GM12872 (cell line): ENCODE measurements around the gene FRAS1.

Source experiments
- TF ChIP-seq, protein P1 (sequence below): IDR thresholded peaks from 3 replicates; pipeline ENCODE4 v1.5.1; 2011; ENCODE audit warnings: low read depth, mild to moderate bottlenecking, low read length, moderate library complexity; ENCODE audit not compliant: insufficient read depth

Gene FRAS1

DNA sequence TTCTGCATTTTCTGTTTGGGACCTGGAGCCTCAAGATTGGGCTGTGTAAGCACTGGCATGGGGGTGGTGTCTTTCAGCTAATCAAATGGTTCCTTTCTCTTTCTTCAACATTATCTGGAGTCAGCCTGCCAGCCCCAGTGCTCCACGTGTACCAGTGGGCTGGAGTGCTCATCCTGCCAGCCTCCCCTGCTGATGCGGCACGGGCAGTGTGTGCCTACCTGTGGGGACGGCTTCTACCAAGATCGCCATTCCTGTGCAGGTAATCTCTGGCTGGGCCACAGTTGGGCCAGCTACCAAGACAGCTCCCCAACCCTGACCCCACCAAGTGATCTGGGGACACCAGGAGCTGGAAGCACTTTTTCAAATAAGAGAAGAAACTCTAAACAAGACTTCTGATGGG lies 229.2 kb downstream of the FRAS1 start:
- TF ChIP-seq, protein P1, sequence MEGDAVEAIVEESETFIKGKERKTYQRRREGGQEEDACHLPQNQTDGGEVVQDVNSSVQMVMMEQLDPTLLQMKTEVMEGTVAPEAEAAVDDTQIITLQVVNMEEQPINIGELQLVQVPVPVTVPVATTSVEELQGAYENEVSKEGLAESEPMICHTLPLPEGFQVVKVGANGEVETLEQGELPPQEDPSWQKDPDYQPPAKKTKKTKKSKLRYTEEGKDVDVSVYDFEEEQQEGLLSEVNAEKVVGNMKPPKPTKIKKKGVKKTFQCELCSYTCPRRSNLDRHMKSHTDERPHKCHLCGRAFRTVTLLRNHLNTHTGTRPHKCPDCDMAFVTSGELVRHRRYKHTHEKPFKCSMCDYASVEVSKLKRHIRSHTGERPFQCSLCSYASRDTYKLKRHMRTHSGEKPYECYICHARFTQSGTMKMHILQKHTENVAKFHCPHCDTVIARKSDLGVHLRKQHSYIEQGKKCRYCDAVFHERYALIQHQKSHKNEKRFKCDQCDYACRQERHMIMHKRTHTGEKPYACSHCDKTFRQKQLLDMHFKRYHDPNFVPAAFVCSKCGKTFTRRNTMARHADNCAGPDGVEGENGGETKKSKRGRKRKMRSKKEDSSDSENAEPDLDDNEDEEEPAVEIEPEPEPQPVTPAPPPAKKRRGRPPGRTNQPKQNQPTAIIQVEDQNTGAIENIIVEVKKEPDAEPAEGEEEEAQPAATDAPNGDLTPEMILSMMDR = no peak

DNA sequence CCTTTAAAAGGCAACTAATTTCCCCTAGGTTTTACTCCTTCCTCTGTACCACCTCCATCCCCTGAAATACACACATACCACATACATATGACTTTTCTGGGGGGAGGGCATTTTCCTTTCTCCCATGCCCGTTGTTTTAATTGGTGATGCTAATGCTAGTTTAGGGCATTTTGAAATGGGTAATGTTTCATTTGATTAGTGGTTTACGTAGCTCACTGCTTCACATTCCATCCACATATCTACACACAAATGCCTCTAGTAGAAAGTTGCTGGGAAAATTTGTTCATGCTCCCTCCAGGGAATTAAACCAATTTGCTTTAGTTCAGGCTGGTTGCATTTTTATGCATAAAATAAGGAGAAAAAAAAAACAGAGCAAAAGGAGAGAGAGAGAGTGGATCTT lies 231.2 kb downstream of the FRAS1 start:
- TF ChIP-seq, protein P1 = no peak

DNA sequence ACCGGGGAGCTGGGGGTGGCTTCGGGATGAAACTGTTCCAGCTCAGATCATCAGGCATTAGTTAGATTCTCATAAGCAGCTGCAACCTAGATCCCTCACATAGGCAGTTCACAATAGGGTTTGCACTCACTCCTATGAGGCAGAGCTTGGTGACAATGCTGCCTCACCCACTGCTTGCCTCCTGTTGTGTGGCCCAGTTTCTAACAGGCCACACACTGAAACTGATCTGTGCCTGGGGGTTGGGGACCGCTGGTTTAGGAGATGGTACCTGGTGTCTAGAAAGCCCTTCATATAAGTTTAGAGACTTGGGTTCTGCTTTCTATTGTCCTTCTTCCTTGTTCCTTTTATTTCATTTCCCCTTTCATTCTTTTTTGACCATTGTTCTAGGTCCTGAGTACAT lies 234.2 kb downstream of the FRAS1 start:
- TF ChIP-seq, protein P1 = no peak

DNA sequence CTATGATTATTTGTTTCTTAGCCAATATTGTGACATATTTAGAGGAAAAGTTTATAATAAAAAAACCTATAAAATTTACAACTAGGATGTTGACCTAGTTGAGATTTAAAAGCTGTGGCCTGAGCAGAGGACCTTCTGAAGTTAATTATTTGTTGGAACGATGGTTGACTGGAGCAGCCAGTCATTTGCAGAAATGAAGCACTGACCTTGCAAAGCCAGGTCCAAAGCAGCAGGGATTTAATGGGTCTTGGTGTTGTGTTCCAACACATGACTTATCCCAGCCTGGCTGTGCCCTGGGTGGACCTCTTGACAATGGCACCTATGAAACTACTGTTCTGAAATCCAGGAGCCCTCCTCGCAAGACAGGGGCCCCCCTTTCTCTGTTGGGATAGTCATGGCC lies 235.2 kb downstream of the FRAS1 start:
- TF ChIP-seq, protein P1 = no peak

DNA sequence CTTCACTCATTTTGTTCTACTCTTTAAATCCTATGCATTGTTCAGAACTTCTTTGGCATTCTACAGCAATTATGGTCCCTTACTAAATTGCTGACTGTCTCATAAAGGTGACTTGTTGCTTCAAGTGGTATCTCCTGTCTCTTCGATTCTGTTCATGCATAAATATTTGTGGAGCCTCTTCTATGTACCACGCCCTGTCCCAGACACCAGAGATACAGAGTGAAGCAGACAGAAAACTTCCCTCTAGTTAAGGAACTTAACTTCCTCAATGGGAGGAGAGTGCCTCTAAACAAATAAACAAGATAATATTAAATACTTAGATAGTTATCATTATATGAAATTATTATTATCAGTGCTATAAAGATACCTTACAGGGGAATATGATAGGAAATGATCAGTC lies 235.7 kb downstream of the FRAS1 start:
- TF ChIP-seq, protein P1 = no peak

DNA sequence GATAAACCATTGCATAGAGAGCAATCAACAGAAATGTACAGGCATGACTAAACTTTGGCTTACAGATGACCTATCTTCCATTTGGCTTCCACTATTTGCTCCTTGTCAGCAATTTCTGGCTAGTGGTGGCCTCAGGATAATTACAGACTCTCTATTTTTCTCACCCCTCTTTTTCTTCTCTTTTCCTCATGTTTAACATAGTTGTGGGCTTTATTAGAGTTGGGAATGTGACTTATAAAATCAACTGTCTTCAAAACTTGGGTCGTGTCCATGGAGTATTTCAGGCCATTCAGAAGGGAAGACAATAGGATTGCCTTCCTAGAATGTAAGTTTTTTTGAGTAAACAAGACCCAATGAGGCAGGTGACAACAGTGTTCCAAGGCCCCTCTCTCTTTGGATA lies 236.2 kb downstream of the FRAS1 start:
- TF ChIP-seq, protein P1 = no peak

DNA sequence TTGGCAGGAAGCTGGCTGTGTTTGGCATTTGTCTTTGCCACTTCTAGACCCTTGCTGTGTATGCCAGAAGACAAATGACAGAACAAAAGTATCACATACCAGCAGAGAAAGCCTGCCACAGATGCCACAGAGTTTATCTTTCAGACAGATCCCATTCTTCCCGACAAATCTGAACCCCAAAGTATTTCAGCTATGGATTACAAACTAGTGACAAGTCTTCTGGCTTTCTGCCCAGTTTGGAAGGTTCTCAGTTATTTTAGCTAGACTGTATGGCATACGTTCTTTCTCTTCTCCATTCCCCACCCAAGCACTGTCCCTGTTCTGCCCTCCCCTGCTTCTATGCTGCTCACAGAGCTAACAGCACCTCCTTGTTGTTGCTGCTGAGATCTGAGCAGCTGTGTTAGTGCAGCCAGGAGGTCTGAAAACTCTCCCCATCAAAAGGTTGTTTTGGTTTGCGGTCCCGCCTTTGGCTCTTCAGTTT lies 236.7 kb downstream of the FRAS1 start:
- TF ChIP-seq, protein P1 = no peak

DNA sequence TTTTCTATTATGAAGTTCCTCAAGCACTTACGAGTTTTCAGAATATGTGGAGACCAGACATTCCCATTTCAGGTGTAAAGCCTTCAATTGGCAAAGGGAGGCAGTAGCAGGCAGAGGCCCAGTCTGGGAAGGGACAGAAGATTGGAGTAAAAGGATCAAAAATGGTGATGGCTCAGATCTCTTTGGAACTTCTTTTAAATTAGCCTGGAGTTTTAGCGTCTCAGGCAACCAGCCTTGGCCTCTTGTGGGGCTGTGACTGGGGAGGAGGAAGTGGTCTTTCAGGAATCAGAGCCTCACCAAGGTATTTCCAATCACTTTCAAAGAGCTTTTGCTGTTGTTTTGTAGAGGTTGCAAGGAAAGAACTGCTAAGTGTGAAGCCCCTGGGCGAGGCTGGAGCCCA lies 239.1 kb downstream of the FRAS1 start:
- TF ChIP-seq, protein P1 = no peak
